ENCODE data around the gene NEK10.

GRCh38 chr3:27228805-27229204 lies 140.4 kb downstream of the NEK10 start:
- TF ChIP-seq, protein P1, sequence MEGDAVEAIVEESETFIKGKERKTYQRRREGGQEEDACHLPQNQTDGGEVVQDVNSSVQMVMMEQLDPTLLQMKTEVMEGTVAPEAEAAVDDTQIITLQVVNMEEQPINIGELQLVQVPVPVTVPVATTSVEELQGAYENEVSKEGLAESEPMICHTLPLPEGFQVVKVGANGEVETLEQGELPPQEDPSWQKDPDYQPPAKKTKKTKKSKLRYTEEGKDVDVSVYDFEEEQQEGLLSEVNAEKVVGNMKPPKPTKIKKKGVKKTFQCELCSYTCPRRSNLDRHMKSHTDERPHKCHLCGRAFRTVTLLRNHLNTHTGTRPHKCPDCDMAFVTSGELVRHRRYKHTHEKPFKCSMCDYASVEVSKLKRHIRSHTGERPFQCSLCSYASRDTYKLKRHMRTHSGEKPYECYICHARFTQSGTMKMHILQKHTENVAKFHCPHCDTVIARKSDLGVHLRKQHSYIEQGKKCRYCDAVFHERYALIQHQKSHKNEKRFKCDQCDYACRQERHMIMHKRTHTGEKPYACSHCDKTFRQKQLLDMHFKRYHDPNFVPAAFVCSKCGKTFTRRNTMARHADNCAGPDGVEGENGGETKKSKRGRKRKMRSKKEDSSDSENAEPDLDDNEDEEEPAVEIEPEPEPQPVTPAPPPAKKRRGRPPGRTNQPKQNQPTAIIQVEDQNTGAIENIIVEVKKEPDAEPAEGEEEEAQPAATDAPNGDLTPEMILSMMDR (IDR thresholded peaks at IDR 0.05) = no peak
- no peak for TF ChIP-seq EZH2 (IDR thresholded peaks at IDR 0.05; ENCODE audit: borderline replicate concordance, insufficient read depth, low read depth, low read length, poor library complexity, severe bottlenecking)

All from B cell (primary cell).